ENCODE data around the gene SLC14A1. TPM values are rescaled to one million over a fixed set of nuclear protein-coding genes. Genes with fewer than 3 reads are reported as not detected.

Gene SLC14A1
- total and polyA plus RNA-seq, 10 of the 15 experiments (the other 5 are each of a cell fraction or from before 2014, with no cell fraction given): 0.06 to 0.67 (median 0.10) TPM; not detected in 2

- H3K27me3 ChIP-seq (replicated peaks in 1 of 2; ENCODE audit: control insufficient read depth in 2 of 2, insufficient read depth in 2 of 2, low read length in 1 of 2): 0 out of 4 replicates have a peak, but pooled peaks cover 0 to 2% of the 10 kb centered on the region in 2 experiments
- RAD21 ChIA-PET (ENCODE audit: unreplicated experiment): no interaction called here
- WGBS (ENCODE audit: insufficient coverage, insufficient replicate concordance, low lambda C conversion rate, missing lambda C conversion rate): 25% methylated on average over 8 of the region's 8 CpGs
- intact Hi-C loops (cut with micrococcal nuclease; ENCODE audit: unreplicated experiment) (no loop called here), in situ Hi-C loops (cut with MboI) (no loop called here)
- POLR2A ChIA-PET: no interaction called here
- no peak overlapping the region for H3K4me3 ChIP-seq
- no peak overlapping the region for H3K4me2 ChIP-seq (ENCODE audit: control insufficient read depth, insufficient read depth)
- no peak for TF ChIP-seq RAD51 (IDR thresholded peaks at IDR 0.05)
- TF ChIP-seq CTCF (IDR thresholded peaks at IDR 0.05 in 2 of 3, conservative IDR thresholded peaks at IDR 0.05 in 1 of 3; ENCODE audit: control insufficient read depth in 2 of 3, extremely low read depth in 1 of 3, insufficient read depth in 1 of 3, low read depth in 3 of 3, low read length in 3 of 3): no peak
- TF ChIP-seq KLF5 (IDR thresholded peaks at IDR 0.05; ENCODE audit: partially characterized antibody): no peak
- TF ChIP-seq, protein P1, sequence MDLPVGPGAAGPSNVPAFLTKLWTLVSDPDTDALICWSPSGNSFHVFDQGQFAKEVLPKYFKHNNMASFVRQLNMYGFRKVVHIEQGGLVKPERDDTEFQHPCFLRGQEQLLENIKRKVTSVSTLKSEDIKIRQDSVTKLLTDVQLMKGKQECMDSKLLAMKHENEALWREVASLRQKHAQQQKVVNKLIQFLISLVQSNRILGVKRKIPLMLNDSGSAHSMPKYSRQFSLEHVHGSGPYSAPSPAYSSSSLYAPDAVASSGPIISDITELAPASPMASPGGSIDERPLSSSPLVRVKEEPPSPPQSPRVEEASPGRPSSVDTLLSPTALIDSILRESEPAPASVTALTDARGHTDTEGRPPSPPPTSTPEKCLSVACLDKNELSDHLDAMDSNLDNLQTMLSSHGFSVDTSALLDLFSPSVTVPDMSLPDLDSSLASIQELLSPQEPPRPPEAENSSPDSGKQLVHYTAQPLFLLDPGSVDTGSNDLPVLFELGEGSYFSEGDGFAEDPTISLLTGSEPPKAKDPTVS (IDR thresholded peaks at IDR 0.05; ENCODE audit: low read depth, low read length): no peak
- no peak for TF ChIP-seq MXI1 (IDR thresholded peaks at IDR 0.05; ENCODE audit: low read depth, low read length)
- TF ChIP-seq RELA (IDR thresholded peaks at IDR 0.05; ENCODE audit: borderline replicate concordance, partially characterized antibody): no peak
- no peak for TF ChIP-seq KDM1A (IDR thresholded peaks at IDR 0.05; ENCODE audit: borderline replicate concordance)
- TF ChIP-seq DPF2 (IDR thresholded peaks at IDR 0.05): no peak
- TF ChIP-seq NR2F1 (conservative IDR thresholded peaks at IDR 0.05): no peak
- no peak for TF ChIP-seq SUPT20H (IDR thresholded peaks at IDR 0.05; ENCODE audit: borderline replicate concordance, control insufficient read depth, low read depth, low read length)
- no peak for TF ChIP-seq CHD4 (IDR thresholded peaks at IDR 0.05)
- H3K9ac ChIP-seq (ENCODE audit: control insufficient read depth, insufficient read depth, low read length): no peak overlapping the region
- SMC1A ChIA-PET (ENCODE audit: uncharacterized antibody, unreplicated experiment): interaction anchor here (0.5 kb wide), 1 partner anchor 104 kb away, joined by 3 read pairs; no protein-coding TSS in a partner anchor
- no peak overlapping the region for H3K27ac ChIP-seq (ENCODE audit: control insufficient read depth, insufficient read depth)
- BruUV-seq (replicated peaks): no TSS peak
- no peaks in the 10 kb centered on the region for H4K20me1 ChIP-seq (ENCODE audit: control insufficient read depth, insufficient read depth)
- no peaks in the 10 kb centered on the region for H3K79me2 ChIP-seq (ENCODE audit: control insufficient read depth, insufficient read depth, low read length)
- no peaks in the 10 kb centered on the region; the same call in 2 of the 3 replicates for H3K9me3 ChIP-seq (replicated peaks; ENCODE audit: control insufficient read depth, insufficient read depth, low read length)
- DNase-seq (ENCODE audit: low read depth, low spot score) (no peak), ATAC-seq (no peak), FAIRE-seq (no peak)
- H3K4me1 ChIP-seq (ENCODE audit: control insufficient read depth, insufficient read depth, low read length): peaks cover 4% of the 10 kb centered on the region; the same call in 1 of the 2 replicates
- no peak overlapping the region for H2AFZ ChIP-seq (ENCODE audit: control insufficient read depth, low read depth, low read length)
- no peaks in the 10 kb centered on the region for H3K36me3 ChIP-seq (ENCODE audit: control insufficient read depth in 2 of 2, insufficient read depth in 2 of 2, low read length in 1 of 2)
- CTCF ChIA-PET: no interaction called here
These were observed 47.9 kb downstream of the SLC14A1 start for GRCh38 chr18:45771587-45772480.
